Natural killer cell (primary cell): Measurements from ENCODE around the gene INHBB. TPM values are rescaled to one million over a fixed set of nuclear protein-coding genes. Genes with fewer than 3 reads are reported as not detected.

Experiments
- ATAC-seq, 3 donors: fragments of 150-1000 bp in 2 of 3; fragments of 200-7000 bp in 1 of 3; cut with Tn5 transposase; 1 replicate in 1 of 3; 2 replicates in 2 of 3; pipeline ENCODE4 v1.10.0; 2021; ENCODE audit warnings: mild to moderate bottlenecking in 2 of 3, moderate library complexity in 2 of 3
- DNase-seq, 2 donors: peaks; one replicate each; pipeline versions ENCODE4 v3.0.0 to v3.0.0-alpha.2; 2013 to 2021; ENCODE audit warnings: mixed read lengths in 1 of 2
- H3K27ac ChIP-seq: one replicate; pipeline ENCODE4 v1.5.1; 2013; ENCODE audit warnings: mild to moderate bottlenecking, low read length
- H3K27me3 ChIP-seq: one replicate; pipeline ENCODE4 v1.6.1; 2013; ENCODE audit warnings: low read length; ENCODE audit not compliant: control insufficient read depth, insufficient read depth
- H3K36me3 ChIP-seq: one replicate; pipeline ENCODE4 v1.6.1; 2013; ENCODE audit warnings: low read length; ENCODE audit not compliant: control insufficient read depth, insufficient read depth
- H3K4me1 ChIP-seq: one replicate; pipeline ENCODE4 v1.6.1; 2013; ENCODE audit warnings: low read length; ENCODE audit not compliant: control insufficient read depth, insufficient read depth
- H3K4me3 ChIP-seq: one replicate; pipeline ENCODE4 v1.5.1; 2013; ENCODE audit warnings: low read length
- H3K9me3 ChIP-seq: one replicate; pipeline ENCODE4 v1.6.1; 2013; ENCODE audit warnings: low read length; ENCODE audit not compliant: control insufficient read depth, insufficient read depth
- H3K27ac Mint-ChIP-seq, 2 donors: one replicate each; pipeline ENCODE4 v1.8.0; 2022; ENCODE audit warnings: mild to moderate bottlenecking in 2 of 2, mixed read lengths in 2 of 2, moderate library complexity in 1 of 2
- H3K27me3 Mint-ChIP-seq, 2 donors: one replicate each; pipeline ENCODE4 v1.8.0; 2022; ENCODE audit warnings: low read depth in 2 of 2, mixed read lengths in 2 of 2
- H3K36me3 Mint-ChIP-seq: one replicate; pipeline ENCODE4 v1.8.0; 2022; ENCODE audit warnings: mixed read lengths
- H3K4me1 Mint-ChIP-seq, 2 donors: one replicate each; pipeline ENCODE4 v1.8.0; 2022; ENCODE audit warnings: mixed read lengths in 2 of 2
- H3K4me3 Mint-ChIP-seq: one replicate; pipeline ENCODE4 v1.8.0; 2022; ENCODE audit warnings: mild to moderate bottlenecking, moderate library complexity, mixed read lengths
- H3K9me3 Mint-ChIP-seq, 2 donors: one replicate each; pipeline ENCODE4 v1.8.0; 2022; ENCODE audit warnings: mixed read lengths in 2 of 2
- WGBS: methylation state at CpG from one replicate; pipeline ENCODE4 v1.1.7; 2013; ENCODE audit warnings: missing lambda C conversion rate; ENCODE audit not compliant: insufficient coverage; 5-methylcytosine and 5-hydroxymethylcytosine counted together
- intact Hi-C: fragments of 100-400 bp; cut with micrococcal nuclease; formaldehyde crosslinking; loops from one replicate; pipeline ENCODE4 v1.14.2; 2022
- total RNA-seq, 4 donors: library from RNA; stranded (reverse); fragments of 120-200 nt in 1 of 4; gene quantifications; one replicate each; pipeline versions ENCODE4 v1.2.3 to v1.2.4, GENCODE V29; 2013 to 2022
- TF ChIP-seq, protein P1 (sequence below): fragments of 200-600 bp; IDR thresholded peaks from one replicate; pipeline ENCODE4 v1.8.0; 2022; ENCODE audit warnings: antibody characterized with exemption

Gene INHBB
- total RNA-seq, 3 donors from 2014 or later (not counting 1 experiment from before 2014, with no cell fraction given) = 0.07 to 0.10 TPM; not detected in 1

DNA sequence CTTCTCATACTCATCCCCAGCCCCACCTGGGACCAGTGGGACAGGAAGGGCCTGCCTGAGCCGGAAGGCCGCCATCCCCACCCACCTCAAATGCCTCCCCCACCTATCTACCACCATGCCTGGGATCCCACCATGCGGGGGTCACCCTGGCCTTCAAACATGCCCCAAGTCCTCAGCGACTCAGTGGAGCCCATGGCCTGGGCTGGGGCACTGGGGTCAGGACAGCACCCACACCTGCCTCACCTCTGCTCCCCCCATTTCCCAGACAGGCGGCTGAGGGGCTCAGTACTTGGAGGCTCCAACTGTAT is 7.6 kb downstream of the INHBB start:
- no peak for DNase-seq
- TF ChIP-seq, protein P1, sequence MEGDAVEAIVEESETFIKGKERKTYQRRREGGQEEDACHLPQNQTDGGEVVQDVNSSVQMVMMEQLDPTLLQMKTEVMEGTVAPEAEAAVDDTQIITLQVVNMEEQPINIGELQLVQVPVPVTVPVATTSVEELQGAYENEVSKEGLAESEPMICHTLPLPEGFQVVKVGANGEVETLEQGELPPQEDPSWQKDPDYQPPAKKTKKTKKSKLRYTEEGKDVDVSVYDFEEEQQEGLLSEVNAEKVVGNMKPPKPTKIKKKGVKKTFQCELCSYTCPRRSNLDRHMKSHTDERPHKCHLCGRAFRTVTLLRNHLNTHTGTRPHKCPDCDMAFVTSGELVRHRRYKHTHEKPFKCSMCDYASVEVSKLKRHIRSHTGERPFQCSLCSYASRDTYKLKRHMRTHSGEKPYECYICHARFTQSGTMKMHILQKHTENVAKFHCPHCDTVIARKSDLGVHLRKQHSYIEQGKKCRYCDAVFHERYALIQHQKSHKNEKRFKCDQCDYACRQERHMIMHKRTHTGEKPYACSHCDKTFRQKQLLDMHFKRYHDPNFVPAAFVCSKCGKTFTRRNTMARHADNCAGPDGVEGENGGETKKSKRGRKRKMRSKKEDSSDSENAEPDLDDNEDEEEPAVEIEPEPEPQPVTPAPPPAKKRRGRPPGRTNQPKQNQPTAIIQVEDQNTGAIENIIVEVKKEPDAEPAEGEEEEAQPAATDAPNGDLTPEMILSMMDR = no peak
- ATAC-seq = no peak
- WGBS = 91% methylated on average over 5 of the region's 5 CpGs
- H3K27ac Mint-ChIP-seq = no peak overlapping the region
- H3K4me1 ChIP-seq = no peaks in the 10 kb centered on the region
- peaks cover 12 to 23% of the 10 kb centered on the region in 2 donors for H3K27me3 Mint-ChIP-seq
- H3K36me3 ChIP-seq = no peaks in the 10 kb centered on the region
- H3K27ac ChIP-seq = no peak overlapping the region
- H3K36me3 Mint-ChIP-seq = no peaks in the 10 kb centered on the region
- peaks cover 0 to 4% of the 10 kb centered on the region in 2 donors for H3K4me1 Mint-ChIP-seq
- no peaks in the 10 kb centered on the region for H3K9me3 Mint-ChIP-seq
- intact Hi-C loops = no loop called here
- no peaks in the 10 kb centered on the region for H3K9me3 ChIP-seq
- peaks cover 2% of the 10 kb centered on the region for H3K27me3 ChIP-seq
- H3K4me3 ChIP-seq = no peak overlapping the region
- H3K4me3 Mint-ChIP-seq = no peak overlapping the region

DNA sequence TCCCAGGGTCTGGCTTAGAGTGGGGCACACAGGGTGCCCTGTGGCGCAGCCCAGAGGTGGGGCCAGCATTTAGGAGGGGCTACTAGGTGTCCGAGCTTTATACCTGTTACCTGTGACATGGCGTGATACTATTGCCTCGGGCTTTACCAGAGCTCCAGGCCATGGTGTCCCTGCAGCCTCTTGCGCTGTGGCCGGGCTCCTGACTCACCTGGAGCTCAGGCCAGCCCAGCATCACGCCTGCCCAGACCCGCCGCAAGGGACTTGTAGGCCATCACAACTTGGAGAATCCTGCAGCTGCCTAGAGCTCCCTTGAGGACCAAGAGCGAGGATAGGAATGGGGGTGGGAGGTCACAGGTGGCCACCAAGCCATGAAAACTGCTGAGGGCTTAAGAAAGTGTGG is 8.0 kb downstream of the INHBB start:
- Mint-ChIP-seq H3K36me3 (no peaks in the 10 kb centered on the region), H3K4me1 (peaks cover 0 to 4% of the 10 kb centered on the region in 2 donors), H3K4me3 (no peak overlapping the region), H3K27ac (no peak overlapping the region), H3K27me3 (peaks cover 11 to 22% of the 10 kb centered on the region in 2 donors), H3K9me3 (no peaks in the 10 kb centered on the region)
- Histone ChIP-seq H3K27ac (no peak overlapping the region), H3K4me1 (no peaks in the 10 kb centered on the region), H3K36me3 (no peaks in the 10 kb centered on the region), H3K27me3 (peaks cover under 1% of the 10 kb centered on the region), H3K9me3 (no peaks in the 10 kb centered on the region), H3K4me3 (no peak overlapping the region)
- intact Hi-C loops = no loop called here
- 89% methylated on average over 10 of the region's 10 CpGs for WGBS
- ATAC-seq (no peak), DNase-seq (no peak)
- TF ChIP-seq, protein P1 = no peak

DNA sequence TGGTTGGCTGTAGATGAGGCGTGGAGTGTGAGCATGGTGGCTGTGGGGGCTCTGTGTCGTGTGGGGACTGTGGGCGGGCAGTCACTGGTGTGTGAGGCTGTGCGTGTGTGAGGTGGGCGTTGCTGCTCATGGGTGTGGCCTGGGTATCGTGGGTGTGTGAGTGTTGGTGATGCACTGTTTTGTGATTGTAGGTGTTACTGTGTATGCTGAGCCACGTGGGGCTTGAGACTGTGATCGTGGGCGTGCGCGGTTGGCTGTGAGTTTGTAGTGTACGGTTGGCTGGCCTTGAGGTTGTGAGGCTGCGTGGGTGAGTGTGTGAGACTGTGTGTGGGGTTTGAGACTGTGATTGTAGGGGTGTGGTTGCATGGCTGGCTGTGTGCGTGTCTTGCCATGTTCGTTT is 8.5 kb downstream of the INHBB start:
- no peaks in the 10 kb centered on the region for H3K36me3 Mint-ChIP-seq
- 73% methylated on average over 15 of the region's 15 CpGs for WGBS
- H3K9me3 Mint-ChIP-seq = no peaks in the 10 kb centered on the region
- H3K36me3 ChIP-seq = no peaks in the 10 kb centered on the region
- peaks cover 11 to 20% of the 10 kb centered on the region in 2 donors for H3K27me3 Mint-ChIP-seq
- intact Hi-C loops = no loop called here
- H3K27me3 ChIP-seq = no peaks in the 10 kb centered on the region
- no peaks in the 10 kb centered on the region for H3K4me1 ChIP-seq
- H3K27ac Mint-ChIP-seq = no peak overlapping the region
- no peaks in the 10 kb centered on the region for H3K9me3 ChIP-seq
- H3K4me3 Mint-ChIP-seq = no peak overlapping the region
- H3K4me3 ChIP-seq = no peak overlapping the region
- DNase-seq (no peak), ATAC-seq (no peak)
- H3K4me1 Mint-ChIP-seq = peaks cover 0 to 4% of the 10 kb centered on the region in 2 donors
- TF ChIP-seq, protein P1 = no peak
- H3K27ac ChIP-seq = no peak overlapping the region
